UCSD-AML1 (cell line): ENCODE results near the gene EIF1AD.

Experiments used
- DNase-seq: peaks from one replicate; lab custom pipeline; 2025; ENCODE audit not compliant: unreplicated experiment; lab: John Stamatoyannopoulos, UW

The EIF1AD gene

GRCh38 chr11:66006134-66006890, 4.4 kb upstream of the EIF1AD start:
- no peak for DNase-seq

DNA sequence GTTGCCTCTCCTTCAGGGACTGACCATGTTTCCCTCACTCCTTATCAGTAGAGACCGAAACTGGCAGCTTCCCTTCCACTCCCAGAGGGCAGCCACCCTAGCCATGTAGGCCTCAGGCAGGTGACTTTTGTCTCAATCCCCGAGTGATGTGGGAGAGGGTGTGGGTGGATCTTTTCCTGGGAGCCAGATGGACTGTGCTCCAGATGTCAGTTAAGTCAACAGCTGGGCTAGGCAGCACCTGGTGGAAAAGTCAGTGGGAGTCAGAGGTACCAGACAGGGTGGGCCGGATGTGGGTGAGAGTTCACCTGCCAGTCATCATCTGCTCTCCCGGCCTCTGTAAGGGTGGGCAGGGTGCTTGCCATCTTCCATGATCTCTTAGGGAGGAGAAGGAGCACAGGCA, 2.2 kb upstream of the EIF1AD start:
- no peak for DNase-seq

GRCh38 chr11:66003291-66003690, 1.3 kb upstream of the EIF1AD start:
- DNase-seq = no peak

GRCh38 chr11:66002648-66003225, 780 bp upstream of the EIF1AD start:
- DNase-seq = peak; percentile 85

DNA sequence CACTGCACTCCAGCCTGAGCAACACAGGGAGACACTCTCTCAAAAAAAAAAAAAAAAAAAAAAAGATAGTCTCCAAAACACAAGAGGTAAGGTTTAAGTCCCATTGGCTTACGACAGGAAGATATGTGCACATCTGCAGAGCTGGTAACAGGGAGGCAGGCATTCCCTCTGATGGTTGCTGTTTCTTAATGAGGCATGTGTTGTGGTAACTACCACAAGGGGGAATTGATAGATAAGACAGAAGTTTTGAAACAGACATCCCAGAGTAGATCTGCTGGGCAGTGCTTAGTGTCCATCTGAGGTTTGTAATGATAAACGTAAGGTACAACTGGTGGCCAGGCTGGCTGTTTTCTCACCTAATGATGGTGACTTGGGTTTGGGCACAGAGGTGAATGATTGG, 4.7 kb downstream of the EIF1AD start:
- no peak for DNase-seq

GRCh38 chr11:65992056-65992455, 9.9 kb downstream of the EIF1AD start:
- no peak for DNase-seq

GRCh38 chr11:65988791-65989592, 13.0 kb downstream of the EIF1AD start:
- peak; percentile 83 for DNase-seq

- DNase-seq = no peak
Measured at GRCh38 chr11:65987336-65987735, 14.6 kb downstream of the EIF1AD start.

DNA sequence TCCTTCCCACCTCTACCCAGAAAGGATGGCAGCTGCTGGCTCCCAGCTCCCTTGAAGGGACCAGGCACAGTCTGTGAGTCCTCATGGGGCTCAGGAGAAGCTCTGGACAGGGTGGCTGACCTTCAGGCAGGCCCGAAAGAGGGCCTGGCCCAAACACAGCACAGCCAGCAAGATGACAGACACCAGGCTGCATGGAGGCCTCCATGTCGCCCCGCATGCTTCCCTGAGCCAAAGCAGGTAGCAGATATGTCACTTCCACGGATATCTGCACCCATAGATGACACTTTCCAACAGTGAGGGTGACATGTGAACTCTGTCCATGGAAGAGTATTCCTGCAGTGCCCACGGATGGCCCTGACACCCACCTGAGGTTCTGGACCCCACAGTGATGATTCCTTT, 18.4 kb downstream of the EIF1AD start:
- no peak for DNase-seq

- no peak for DNase-seq
Measured at GRCh38 chr11:65982824-65983588, 19.0 kb downstream of the EIF1AD start.

DNA sequence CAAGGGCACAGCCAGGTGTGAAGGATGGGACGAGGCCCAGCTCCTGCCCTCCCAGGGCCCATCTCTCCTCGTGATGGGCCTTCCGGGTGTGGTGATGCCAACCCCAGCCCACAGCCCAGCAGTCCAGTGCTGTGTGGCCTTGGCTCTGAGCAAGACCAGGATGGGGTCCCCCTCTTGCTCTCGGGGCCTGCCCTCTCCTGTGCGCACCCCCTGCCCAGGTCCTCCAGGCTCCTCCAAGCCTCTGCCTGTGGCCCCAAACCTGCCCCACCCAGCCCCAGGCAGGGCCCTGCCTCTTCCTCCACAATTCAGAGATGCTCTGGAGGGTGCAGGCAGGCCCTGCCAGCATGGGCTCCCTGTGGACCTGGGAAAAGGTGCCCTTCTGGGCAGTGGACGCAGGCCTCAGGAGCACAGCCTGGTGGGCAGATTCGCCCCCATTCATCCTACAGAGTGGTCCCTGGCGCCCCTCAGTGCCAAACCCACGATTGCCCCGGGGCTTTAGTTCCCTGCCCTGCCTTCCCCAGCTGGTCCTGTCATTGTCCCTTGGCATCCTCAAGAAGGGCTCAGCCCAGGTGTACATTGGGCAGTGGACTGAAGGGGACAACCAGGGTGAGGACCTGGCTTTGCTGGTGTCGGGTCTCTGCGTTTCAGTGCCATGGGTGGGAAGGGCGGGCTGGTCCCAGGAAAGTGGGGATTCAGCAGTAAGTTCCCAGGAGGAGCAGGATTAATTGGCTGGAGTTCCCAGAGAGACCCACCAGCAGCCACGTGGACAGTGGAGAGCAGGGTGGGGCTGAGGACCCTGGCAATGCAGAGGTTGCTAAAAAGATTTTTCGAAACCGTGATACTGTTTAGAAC, 19.8 kb downstream of the EIF1AD start:
- DNase-seq = no peak

DNA sequence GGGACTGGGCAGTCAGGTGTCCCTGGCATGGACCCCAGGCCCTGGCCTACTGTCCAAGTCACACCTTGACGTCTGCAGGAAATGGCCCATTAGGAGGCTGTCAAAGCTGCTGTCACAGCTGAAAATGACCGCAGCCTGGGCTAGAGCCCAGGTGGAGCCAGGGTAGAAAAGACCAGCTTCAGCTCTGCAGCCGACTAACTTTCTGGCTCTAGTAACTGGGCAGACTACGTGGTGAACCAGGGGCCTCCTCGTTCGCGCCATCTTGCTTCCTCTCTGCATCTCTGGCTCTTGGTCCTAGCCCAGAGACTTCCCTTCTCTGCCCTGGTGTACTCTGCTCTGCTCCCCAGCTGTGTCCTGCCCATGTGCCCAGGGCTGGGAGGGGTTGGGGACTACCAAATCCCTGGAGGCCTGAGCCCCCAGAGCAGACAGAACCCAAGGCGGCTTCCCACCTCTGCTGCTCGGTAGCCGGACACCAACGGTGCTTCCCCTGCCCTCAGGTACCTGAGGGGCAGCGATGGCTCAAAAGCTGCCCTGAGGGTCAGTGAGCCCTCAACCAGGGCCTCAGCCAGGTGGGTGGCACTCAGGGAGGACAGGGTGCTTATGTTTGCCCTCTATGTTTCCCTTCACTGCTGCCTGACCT, 20.7 kb downstream of the EIF1AD start:
- DNase-seq = no peak

DNA sequence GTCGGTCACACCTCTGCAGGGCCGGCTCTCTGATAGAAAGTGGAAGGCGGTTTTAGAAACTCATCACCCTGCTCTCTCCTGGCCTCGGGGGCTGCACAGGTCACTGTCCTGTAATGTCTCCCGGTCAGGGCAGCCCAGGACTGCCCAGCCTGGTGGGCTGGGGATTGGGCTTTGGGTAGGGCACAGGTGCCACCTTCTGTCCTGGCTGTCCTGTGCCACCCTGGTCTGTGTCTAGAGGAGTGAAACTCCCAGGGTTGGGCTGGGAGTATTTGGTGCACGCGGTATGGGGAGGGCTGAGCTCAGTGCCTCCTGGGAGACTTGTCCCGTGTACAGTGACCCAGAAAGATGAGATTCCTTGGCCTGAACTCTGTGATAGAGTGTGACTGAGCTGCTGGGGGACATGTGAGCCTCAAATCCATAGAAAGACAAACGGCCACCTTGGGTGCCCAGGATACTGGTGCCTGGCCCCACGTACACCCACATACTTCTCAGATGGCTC, 22.6 kb downstream of the EIF1AD start:
- no peak for DNase-seq

DNA sequence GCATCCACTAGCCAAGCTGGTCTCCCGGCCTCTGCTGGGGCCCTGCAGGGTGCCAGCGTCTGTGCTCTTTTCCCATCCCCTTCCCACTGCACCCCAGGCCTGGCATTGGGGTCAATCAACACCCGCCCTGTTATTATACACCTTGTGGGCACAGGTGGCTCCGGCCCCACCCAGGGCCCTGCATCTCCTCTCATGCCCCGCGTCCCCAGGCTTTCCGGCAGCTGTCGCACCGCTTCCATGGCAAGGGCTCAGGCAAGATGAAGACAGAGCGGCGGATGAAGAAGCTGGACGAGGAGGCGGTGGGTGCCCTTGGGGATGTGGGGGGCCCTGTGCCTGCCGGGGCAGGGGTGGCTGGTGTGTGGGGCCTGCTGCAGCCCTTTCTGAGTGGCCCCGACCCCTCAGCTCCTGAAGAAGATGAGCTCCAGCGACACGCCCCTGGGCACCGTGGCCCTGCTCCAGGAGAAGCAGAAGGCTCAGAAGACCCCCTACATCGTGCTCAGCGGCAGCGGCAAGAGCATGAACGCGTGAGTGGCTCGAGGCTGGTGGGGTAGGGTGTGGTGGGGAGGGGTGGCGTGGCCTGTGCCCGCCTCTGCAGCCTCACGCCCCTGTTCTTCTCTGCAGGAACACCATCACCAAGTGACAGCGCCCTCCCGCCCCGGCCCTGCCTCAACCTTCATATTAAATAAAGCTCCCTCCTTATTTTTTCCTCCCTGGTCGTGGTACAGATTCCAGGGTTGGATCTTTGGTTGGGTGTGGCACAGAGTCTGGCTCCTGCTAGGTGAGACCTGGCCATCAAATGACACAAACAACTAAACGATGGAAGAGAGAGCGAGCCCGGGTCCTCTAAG, 23.3 kb downstream of the EIF1AD start:
- DNase-seq = no peak

GRCh38 chr11:65977621-65978390, 24.2 kb downstream of the EIF1AD start:
- DNase-seq = no peak

GRCh38 chr11:65976216-65977176, 25.5 kb downstream of the EIF1AD start:
- DNase-seq = no peak

GRCh38 chr11:65975771-65976170, 26.2 kb downstream of the EIF1AD start:
- DNase-seq = no peak
